Colonic mucosa (tissue), 4 donors: ENCODE data around the gene CRYGB. TPM values are rescaled to one million over a fixed set of nuclear protein-coding genes. Genes with fewer than 3 reads are reported as not detected.

Experiments
- DNase-seq: peaks from one replicate; pipeline ENCODE4 v3.0.0-alpha.2; 2020
- H3K27ac ChIP-seq: fragments of 200-600 bp; one replicate; pipeline ENCODE4 v1.8.0; 2021
- H3K27me3 ChIP-seq: fragments of 200-600 bp; one replicate; pipeline ENCODE4 v1.8.0; 2021
- H3K36me3 ChIP-seq: fragments of 200-600 bp; one replicate; pipeline ENCODE4 v1.8.0; 2021
- H3K4me1 ChIP-seq: fragments of 200-600 bp; one replicate; pipeline ENCODE4 v1.8.0; 2021; ENCODE audit warnings: mild to moderate bottlenecking
- H3K4me3 ChIP-seq: fragments of 200-600 bp; one replicate; pipeline ENCODE4 v1.8.0; 2021
- H3K9ac ChIP-seq, 2 donors: one replicate each; pipeline ENCODE4 v1.7.0; 2013; ENCODE audit warnings: control low read depth in 2 of 2, low read depth in 2 of 2, low read length in 2 of 2
- H3K9me3 ChIP-seq: fragments of 200-600 bp; one replicate; pipeline ENCODE4 v1.8.0; 2021
- intact Hi-C: fragments of 100-400 bp; cut with DNase I; formaldehyde crosslinking; loops from one replicate; pipeline ENCODE4 v1.14.1; 2022
- total RNA-seq, 2 donors: library from RNA; stranded (reverse); fragmentation: NEBNext Ultra II Directional in 1 of 2; extraction: Animal tissue kit (Norgen Biotek cat#: 25700) in 1 of 2; gene quantifications; one replicate each; pipeline ENCODE4 v1.2.1, GENCODE V29; 2021
- TF ChIP-seq, protein P1 (sequence below): fragments of 200-600 bp; IDR thresholded peaks from one replicate; pipeline ENCODE4 v1.8.0; 2022; ENCODE audit warnings: antibody characterized with exemption, mild to moderate bottlenecking
- donor health status: healthy.
- donor health status: DM: no; HTN: no; CAD: no.
- donor health status: DM: no; HTN: no; CAD: no.

Gene CRYGB
- total RNA-seq, 2 donors from 2014 or later: not detected

DNA sequence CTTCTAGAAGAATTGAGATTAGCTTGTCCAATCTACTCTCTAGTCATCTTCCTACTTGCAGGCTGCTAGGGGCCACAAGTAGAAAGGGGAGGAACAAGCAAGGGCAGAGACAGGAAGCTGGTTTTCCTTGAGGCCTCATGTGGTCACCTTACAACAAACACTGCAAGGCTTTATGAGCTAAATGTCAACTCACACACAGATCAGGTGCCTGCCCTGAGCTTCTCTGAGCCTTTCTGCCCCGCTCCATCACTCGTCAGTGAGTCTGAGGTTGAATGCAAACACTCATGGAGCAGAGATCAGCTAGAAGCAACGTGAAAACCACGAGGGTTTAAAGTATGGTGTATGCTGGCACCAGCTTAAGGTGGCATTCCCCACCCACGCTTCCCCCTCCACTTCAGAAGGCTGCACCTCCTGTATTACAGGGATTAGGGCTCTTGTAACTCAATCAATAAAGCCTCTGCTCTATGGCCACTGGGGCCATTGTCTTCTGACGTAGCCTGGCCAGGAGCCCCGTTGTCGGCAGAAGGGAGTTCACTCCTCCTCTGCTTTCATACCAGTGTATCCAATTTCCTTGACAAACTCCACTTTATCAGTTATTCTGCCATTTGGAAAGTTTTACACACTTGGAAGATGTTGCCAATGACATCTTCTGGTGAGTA lies 10.9 kb downstream of the CRYGB start:
- Histone ChIP-seq H3K36me3 (no peaks in the 10 kb centered on the region), H3K27ac (no peak overlapping the region), H3K4me3 (no peak overlapping the region), H3K27me3 (no peaks in the 10 kb centered on the region), H3K4me1 (no peaks in the 10 kb centered on the region), H3K9ac (no peak overlapping the region), H3K9me3 (no peaks in the 10 kb centered on the region)
- no peak for DNase-seq
- TF ChIP-seq, protein P1, sequence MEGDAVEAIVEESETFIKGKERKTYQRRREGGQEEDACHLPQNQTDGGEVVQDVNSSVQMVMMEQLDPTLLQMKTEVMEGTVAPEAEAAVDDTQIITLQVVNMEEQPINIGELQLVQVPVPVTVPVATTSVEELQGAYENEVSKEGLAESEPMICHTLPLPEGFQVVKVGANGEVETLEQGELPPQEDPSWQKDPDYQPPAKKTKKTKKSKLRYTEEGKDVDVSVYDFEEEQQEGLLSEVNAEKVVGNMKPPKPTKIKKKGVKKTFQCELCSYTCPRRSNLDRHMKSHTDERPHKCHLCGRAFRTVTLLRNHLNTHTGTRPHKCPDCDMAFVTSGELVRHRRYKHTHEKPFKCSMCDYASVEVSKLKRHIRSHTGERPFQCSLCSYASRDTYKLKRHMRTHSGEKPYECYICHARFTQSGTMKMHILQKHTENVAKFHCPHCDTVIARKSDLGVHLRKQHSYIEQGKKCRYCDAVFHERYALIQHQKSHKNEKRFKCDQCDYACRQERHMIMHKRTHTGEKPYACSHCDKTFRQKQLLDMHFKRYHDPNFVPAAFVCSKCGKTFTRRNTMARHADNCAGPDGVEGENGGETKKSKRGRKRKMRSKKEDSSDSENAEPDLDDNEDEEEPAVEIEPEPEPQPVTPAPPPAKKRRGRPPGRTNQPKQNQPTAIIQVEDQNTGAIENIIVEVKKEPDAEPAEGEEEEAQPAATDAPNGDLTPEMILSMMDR: no peak
- intact Hi-C loops: no loop called here

DNA sequence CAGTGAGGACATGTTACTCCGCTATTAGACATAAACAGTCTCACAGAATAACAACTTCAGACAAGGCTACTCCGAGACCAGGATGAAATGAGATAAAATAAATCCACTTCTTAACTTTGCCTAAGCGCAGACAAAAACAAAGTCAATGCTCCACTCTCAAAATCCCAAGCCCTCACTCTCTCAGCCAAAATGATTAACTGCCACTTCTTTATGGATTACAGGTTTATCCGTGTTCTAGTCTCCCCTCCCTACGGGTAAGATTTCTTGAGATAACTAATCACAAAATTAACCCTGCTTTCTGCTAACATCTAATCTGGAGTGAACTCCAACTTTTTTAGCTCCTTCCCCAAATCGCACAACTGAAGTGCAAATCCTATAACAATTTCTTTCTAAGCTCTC lies 15.2 kb downstream of the CRYGB start:
- Histone ChIP-seq H3K9ac (no peak overlapping the region), H3K27me3 (no peaks in the 10 kb centered on the region), H3K36me3 (no peaks in the 10 kb centered on the region), H3K4me3 (no peak overlapping the region), H3K9me3 (no peaks in the 10 kb centered on the region), H3K27ac (no peak overlapping the region), H3K4me1 (no peaks in the 10 kb centered on the region)
- no peak for DNase-seq
- intact Hi-C loops: no loop called here
- TF ChIP-seq, protein P1: no peak

DNA sequence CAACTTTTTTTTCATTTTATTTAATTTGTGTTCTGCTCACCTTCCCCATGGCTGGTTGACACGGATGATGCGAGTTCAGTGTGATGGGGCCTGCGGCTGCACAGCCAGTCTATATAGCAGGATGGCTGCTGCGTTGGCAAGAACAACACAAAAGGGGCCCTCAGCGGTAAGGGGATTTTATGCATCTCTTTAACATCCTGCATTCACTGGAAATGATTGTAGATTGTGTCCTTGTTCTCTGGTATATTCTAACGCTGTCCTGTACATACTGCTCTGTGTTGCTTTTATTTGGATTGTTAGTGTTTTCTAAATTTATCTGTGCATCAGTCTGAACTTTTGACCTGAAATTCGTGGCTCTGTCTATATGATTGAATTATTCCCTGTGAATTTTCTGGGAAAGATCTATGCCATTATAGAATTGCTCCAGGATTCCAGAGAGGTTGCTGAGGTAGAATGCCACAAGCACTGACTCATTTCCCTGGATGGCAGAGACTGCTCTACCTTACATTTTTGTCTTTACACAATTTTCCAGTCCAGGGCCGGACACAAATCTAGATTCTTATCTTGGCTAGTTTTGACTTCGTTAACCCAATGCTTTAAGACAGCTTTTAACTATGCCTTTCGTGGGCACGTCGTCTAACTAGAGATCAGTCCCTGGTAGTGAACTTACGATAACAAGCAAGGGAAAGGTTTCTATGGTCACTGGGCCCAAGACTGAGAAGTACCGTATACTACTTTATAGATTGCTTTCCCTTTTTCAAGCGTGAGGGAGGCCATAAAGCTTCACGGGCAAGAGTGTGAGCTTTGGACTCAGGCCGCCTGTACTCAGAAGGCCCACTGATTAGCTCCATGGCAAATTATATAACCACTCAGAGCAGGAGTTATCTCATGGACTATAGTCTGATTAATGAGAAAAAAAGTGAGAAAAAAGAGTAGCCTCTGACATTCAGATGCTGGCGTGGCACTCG lies 15.9 kb downstream of the CRYGB start, which contains the start of gene CRYGC:
Gene CRYGC (minus strand): TSS at position 85 of the 968 bp plus-strand sequence. CDS start 36 bp downstream, at position 49.
- Histone ChIP-seq H3K36me3 (no peaks in the 10 kb centered on the region), H3K27ac (no peak within 1 kb of the TSS), H3K4me1 (no peaks in the 10 kb centered on the region), H3K27me3 (no peaks in the 10 kb centered on the region), H3K9me3 (no peaks in the 10 kb centered on the region), H3K4me3 (no peak within 1 kb of the TSS), H3K9ac (no peak within 1 kb of the TSS)
- intact Hi-C loops: no loop called here
- TF ChIP-seq, protein P1: no peak
- DNase-seq: peak; percentile 25

DNA sequence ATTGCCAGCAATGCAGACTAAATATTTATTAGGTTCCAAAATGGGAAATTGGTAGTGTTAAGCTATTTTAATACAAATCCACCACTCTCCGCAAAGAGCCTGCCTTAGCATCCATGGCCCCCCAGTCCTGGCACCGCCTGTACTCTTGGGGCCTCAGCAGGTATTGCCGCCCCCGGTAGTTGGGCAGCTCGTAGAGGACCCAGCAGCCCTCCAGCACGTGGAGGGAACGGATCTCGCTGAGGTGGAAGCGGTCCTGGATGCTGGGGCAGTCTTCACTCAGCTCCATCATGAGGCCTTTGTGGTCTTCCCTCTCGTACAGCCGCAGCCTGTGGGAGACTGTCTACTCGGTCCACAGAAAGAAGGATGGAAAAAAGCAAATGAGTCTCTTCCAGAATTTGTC lies 17.8 kb downstream of the CRYGB start:
- Histone ChIP-seq H3K4me1 (no peaks in the 10 kb centered on the region), H3K9ac (no peak overlapping the region), H3K36me3 (no peaks in the 10 kb centered on the region), H3K27ac (no peak overlapping the region), H3K4me3 (no peak overlapping the region), H3K9me3 (no peaks in the 10 kb centered on the region), H3K27me3 (peaks cover 9% of the 10 kb centered on the region)
- TF ChIP-seq, protein P1: no peak
- intact Hi-C loops: no loop called here
- no peak for DNase-seq

DNA sequence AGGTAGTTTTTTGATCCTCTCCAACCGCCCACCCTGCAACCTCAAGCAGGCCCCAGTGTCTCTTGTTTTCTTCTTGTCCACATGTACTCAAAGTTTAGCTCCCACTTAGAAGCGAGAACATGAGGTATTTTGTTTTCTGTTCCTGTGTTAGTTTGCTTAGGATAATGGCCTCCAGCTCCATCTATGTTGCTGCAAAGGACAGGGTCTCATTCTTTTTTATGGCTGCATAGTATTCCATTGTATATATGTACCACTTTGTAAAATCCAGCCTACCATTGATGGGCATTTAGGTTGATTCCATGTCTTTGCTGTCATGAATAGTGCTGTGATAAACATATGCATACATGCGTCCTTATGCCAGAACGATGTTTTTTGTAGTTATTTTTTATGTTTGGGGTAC lies 18.9 kb downstream of the CRYGB start:
- Histone ChIP-seq H3K9ac (no peak overlapping the region), H3K27ac (no peak overlapping the region), H3K4me3 (no peak overlapping the region), H3K9me3 (no peaks in the 10 kb centered on the region), H3K27me3 (peaks cover 9% of the 10 kb centered on the region), H3K4me1 (no peaks in the 10 kb centered on the region), H3K36me3 (no peaks in the 10 kb centered on the region)
- intact Hi-C loops: no loop called here
- TF ChIP-seq, protein P1: no peak
- DNase-seq: no peak
